Activated CD4-positive, CD25-positive, alpha-beta regulatory T cell treated with anti-CD3 and anti-CD28 coated beads, Interleukin-2, amount 50 U/mL, for 24 hours (primary cell): Measurements from ENCODE around the gene PFDN6.
A peak's percentile ranks its signal among the peaks of the same experiment; 100 is the strongest.
"Not testable (repeated sequence)": the region's sequence is repeated elsewhere in the genome, so short reads cannot be mapped to it uniquely, and the experiment has no call there.

Experiments used
- ATAC-seq, 2 donors: fragments of 150-1000 bp; cut with Tn5 transposase; one replicate each; pipeline ENCODE4 v1.10.0; 2021; ENCODE audit warnings: mild to moderate bottlenecking in 1 of 2, moderate library complexity in 1 of 2

Gene PFDN6

GRCh38 chr6:33273924-33274902 lies 15.2 kb upstream of the PFDN6 start:
- ATAC-seq: no peak

GRCh38 chr6:33275795-33276580 lies 13.4 kb upstream of the PFDN6 start:
- not testable (repeated sequence) for ATAC-seq

DNA sequence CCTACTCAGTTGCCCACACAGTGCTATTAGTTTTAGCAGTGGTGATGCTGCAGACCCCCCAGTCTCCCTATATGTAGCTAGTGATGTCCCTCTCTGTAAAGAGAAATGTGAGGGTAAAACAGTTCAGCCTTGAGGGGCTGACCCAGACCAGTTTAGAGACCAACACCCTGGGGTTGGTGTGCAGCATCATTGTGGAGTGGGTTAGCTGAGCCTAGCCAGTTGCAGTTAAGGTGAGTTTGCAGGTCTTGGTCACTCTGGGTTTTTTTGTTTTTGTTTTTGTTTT lies 12.9 kb upstream of the PFDN6 start:
- no peak for ATAC-seq

GRCh38 chr6:33276864-33277662 lies 12.3 kb upstream of the PFDN6 start, which contains the start of gene B3GALT4:
TSS of gene B3GALT4 (plus strand) at chr6:33277123. CDS start at chr6:33277420, 297 bp downstream.
- peak; percentile 69 to 71 for ATAC-seq

- ATAC-seq: peak; percentile 5 to 17
Observed at GRCh38 chr6:33277663-33278391, 11.6 kb upstream of the PFDN6 start.

DNA sequence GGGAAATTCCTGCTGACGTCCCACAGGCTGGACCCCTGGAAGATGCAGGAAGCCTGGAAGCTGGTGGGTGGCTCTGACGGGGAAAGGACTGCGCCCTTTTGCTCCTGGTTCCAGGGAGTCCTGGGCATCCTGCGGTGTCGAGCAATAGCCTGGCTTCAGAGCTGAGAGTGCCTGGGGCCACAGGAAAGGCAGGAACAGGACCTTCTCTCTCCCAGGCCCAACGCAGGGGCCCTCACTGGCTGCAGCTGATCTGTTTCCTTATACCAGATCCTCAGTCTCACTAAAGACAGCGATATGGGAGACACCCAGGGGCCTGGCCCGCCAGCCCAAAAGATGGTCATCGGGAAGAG lies 11.0 kb upstream of the PFDN6 start:
- ATAC-seq: no peak

GRCh38 chr6:33278810-33279209 lies 10.6 kb upstream of the PFDN6 start:
- no peak for ATAC-seq

DNA sequence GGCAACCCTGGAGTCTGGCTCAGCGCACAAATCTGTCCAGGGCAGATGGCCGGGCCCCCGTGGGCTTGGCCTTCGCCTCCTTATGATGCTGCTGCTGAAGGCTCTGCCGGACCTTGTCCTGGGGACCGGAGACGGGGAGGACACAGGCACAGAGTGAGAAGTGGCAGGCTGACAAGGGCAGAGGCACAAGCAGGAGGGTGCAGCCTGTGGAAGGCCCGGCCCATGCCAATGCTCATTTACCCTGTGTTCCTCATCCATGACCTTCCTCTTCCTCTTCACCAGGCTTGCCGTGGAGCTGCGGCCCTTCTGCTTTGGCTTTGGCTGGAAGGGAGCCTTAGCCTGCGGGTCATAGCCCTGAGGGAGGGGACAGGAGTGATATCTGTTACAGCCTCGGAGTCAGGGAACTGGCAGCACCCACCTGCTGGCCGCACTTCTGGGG lies 10.1 kb upstream of the PFDN6 start:
- no peak for ATAC-seq

DNA sequence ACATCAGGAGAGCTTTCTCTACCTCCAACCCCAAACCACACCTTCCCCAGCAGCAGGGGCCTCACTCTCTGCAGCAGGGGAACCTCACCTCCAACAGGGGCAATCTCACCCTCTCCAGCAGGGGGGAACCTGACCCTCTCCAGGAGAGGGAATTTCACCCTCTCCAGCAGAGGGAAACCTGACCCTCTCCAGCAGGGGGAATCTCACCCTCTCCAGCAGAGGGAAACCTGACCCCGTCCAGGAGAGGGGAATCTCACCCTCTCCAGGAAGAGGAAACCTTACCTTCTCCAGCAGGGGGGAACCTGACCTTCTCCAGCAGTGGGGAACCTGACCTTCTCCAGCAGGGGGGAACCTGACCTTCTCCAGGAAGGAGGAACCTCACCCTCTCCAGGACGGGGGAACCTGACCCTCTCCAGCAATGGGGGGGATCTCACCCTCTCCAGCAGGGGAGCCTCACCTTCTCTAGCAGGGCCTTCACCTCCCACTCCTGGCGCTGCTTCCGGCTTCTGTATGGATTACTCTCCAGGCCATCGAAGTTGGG lies 9.4 kb upstream of the PFDN6 start:
- ATAC-seq: no peak

DNA sequence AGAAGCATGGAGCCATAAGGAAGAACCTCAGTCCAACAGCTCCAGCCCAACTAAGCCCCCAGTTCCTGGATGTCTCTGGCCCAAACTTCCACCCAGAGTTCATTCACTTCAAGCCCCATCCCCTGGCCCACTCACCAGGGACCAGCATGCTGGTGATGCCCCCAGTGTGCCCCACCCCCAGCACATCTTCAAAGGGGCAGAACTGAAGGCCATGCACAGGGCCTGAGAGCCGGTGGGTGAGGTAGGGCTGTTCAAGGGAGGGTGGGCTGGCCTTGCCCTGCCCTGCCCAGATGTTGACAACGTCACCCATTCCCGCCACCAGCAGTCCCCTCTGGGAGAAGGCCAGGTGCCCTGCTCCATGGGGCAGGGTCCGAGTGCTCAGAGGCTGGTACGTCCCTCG lies 8.9 kb upstream of the PFDN6 start:
- no peak for ATAC-seq

DNA sequence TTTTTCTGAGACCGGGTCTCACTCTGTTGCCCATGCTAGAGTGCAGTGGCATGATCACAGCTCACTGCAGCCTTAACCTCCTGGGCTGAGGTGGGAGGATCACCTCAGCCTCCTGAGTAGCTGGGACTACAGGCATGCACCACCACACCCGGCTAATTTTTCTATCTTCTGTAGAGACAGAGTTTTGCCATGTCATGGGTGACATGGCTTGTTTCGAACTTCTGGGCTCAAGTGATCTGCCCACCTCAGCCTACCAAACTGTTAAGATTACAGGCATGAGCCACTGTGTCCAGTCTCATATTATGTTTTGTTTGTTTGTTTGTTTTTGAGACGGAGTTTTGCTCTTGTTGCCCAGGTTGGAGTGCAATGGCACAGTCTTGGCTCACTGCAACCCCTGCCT lies 4.2 kb upstream of the PFDN6 start:
- not testable (repeated sequence) for ATAC-seq

- ATAC-seq: no peak
Observed at GRCh38 chr6:33286946-33287914, 2.2 kb upstream of the PFDN6 start.

- ATAC-seq: no peak
Observed at GRCh38 chr6:33288141-33288920, 1.1 kb upstream of the PFDN6 start.

DNA sequence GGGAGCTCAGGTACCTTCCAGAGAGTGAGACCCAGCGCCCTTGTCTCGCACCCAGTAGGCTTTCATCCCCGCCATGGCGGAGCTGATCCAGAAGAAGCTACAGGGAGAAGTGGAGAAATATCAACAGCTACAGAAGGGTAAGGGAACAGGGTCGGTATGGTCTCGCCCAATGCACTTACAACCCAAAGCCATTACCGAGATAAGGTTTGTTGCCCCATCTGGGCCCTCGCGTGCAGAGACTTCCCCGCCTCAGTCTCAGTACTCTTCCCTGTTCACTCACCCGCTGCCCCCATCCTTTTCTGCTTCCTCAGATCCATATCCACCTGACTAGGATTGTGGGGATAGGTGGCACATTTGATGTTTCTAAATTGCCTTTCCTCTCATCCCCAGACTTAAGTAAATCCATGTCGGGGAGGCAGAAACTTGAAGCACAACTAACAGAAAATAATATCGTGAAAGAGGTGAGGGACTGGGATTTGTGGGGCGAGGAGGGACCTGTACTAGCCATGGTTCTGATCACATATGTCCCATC lies 449 bp downstream of the PFDN6 start:
- peak; percentile 1 to 6 for ATAC-seq

GRCh38 chr6:33290459-33290858 lies 1.1 kb downstream of the PFDN6 start:
- no peak for ATAC-seq

- ATAC-seq: no peak
Observed at GRCh38 chr6:33292996-33293682, 3.7 kb downstream of the PFDN6 start.

GRCh38 chr6:33294086-33294823 lies 4.9 kb downstream of the PFDN6 start:
- ATAC-seq: no peak
